HCT116 (cell line): ENCODE results near the gene OVOL2. TPM values are rescaled to one million over a fixed set of nuclear protein-coding genes. Genes with fewer than 3 reads are reported as not detected.

ENCODE experiments used
- ATAC-seq: fragments of 200-7000 bp; cut with Tn5 transposase; 2 replicates; pipeline ENCODE4 v1.9.1; 2020; ENCODE audit warnings: mild to moderate bottlenecking, moderate library complexity
- BruUV-seq: library from RNA; stranded (reverse); fragments of 400-500 nt; replicated peaks from 2 replicates; lab custom pipeline; 2021; lab: Mats Ljungman, UMichigan
- CTCF ChIA-PET: fragments of 300-600 bp; sonication (Branson Sonifier 250); formaldehyde crosslinking; loops from one replicate; lab custom pipeline; 2021; ENCODE audit warnings: antibody characterized with exemption; lab: Charles Lee
- POLR2A ChIA-PET: fragments of 300-600, 350-600 bp; sonication (Branson Sonifier 250); formaldehyde crosslinking; loops from one replicate; lab custom pipeline; 2021; ENCODE audit warnings: antibody characterized with exemption; lab: Charles Lee
- RAD21 ChIA-PET, 2 experiments: fragments of 300-600 bp; sonication (Branson Sonifier 250); formaldehyde crosslinking; loops; one replicate each; lab custom pipeline; 2023; ENCODE audit warnings: low total read pairs in 2 of 2; ENCODE audit not compliant: uncharacterized antibody in 2 of 2, unreplicated experiment in 2 of 2, low non-redundant PET in 1 of 2; lab: Charles Lee
- DNase-seq: peaks from one replicate; pipeline ENCODE4 v3.0.0-alpha.2; 2010; ENCODE audit warnings: low read depth, low spot score
- H2AFZ ChIP-seq: fragments of 200-600 bp; shearing (Covaris generic), sonication (generic); 2 replicates; pipeline ENCODE4 v1.6.1; 2017; ENCODE audit warnings: low read depth, mixed run types, mixed read lengths, antibody characterized with exemption, low read length; ENCODE audit not compliant: poor library complexity, severe bottlenecking
- H3K27ac ChIP-seq: 2 replicates; pipeline ENCODE4 v1.5.1; 2012; ENCODE audit warnings: low read depth, low read length
- H3K27me3 ChIP-seq: fragments of 200-600 bp; sonication (generic); 2 replicates; pipeline ENCODE4 v1.6.1; 2016; ENCODE audit warnings: mixed run types, low read length, mixed read lengths; ENCODE audit not compliant: insufficient read depth
- H3K36me3 ChIP-seq, 2 experiments: fragments of 200-500 bp in 1 of 2; fragments of 200-600 bp in 1 of 2; sonication (Bioruptor generic) in 1 of 2; sonication (generic) in 1 of 2; 2 replicates each; pipeline versions ENCODE4 v1.5.1 to v1.6.1; 2014 to 2016; ENCODE audit warnings: low read length in 2 of 2, inconsistent platforms in 1 of 2, mixed read lengths in 1 of 2, mixed run types in 1 of 2; ENCODE audit not compliant: insufficient read depth in 2 of 2, control insufficient read depth in 1 of 2
- H3K4me1 ChIP-seq, 2 experiments: fragments of 200-600 bp in 1 of 2; sonication (generic) in 1 of 2; 2 replicates each; pipeline versions ENCODE4 v1.5.1 to v1.6.1; 2012 to 2017; ENCODE audit warnings: low read length in 2 of 2, inconsistent platforms in 1 of 2, mild to moderate bottlenecking in 1 of 2, mixed read lengths in 1 of 2, mixed run types in 1 of 2, moderate library complexity in 1 of 2; ENCODE audit not compliant: insufficient read depth in 2 of 2, control insufficient read depth in 1 of 2
- H3K4me2 ChIP-seq: fragments of 200-600 bp; sonication (generic); 2 replicates; pipeline ENCODE4 v1.6.1; 2017; ENCODE audit warnings: mixed run types, low read length, mixed read lengths
- H3K4me3 ChIP-seq, 2 experiments: fragments of 200-600 bp in 1 of 2; sonication (generic) in 1 of 2; replicated peaks in 1 of 2; 2 replicates each; pipeline ENCODE4 v1.5.1; 2011 to 2016; ENCODE audit warnings: low read length in 2 of 2, control low read depth in 1 of 2, low read depth in 1 of 2, mild to moderate bottlenecking in 1 of 2, mixed read lengths in 1 of 2, mixed run types in 1 of 2
- H3K79me2 ChIP-seq: fragments of 200-600 bp; sonication (generic); 2 replicates; pipeline ENCODE4 v1.6.1; 2017; ENCODE audit warnings: mild to moderate bottlenecking, mixed run types, low read length, moderate library complexity, mixed read lengths; ENCODE audit not compliant: insufficient read depth
- H3K9ac ChIP-seq: fragments of 200-600 bp; sonication (generic); 2 replicates; pipeline ENCODE4 v1.6.1; 2016; ENCODE audit warnings: low read length, mixed read lengths
- H3K9me2 ChIP-seq: fragments of 200-600 bp; sonication (generic), shearing (Covaris generic); 2 replicates; pipeline ENCODE4 v1.6.1; 2017; ENCODE audit warnings: mixed run types, mild to moderate bottlenecking, moderate library complexity; ENCODE audit not compliant: insufficient read depth
- H3K9me3 ChIP-seq, 2 experiments: fragments of 200-500 bp in 1 of 2; fragments of 200-600 bp in 1 of 2; sonication (Bioruptor generic) in 1 of 2; sonication (generic) in 1 of 2; 2 replicates each; pipeline ENCODE4 v1.6.1; 2014 to 2017; ENCODE audit warnings: low read length in 2 of 2, mixed read lengths in 2 of 2, inconsistent platforms in 1 of 2, low read depth in 1 of 2, mild to moderate bottlenecking in 1 of 2, mixed run types in 1 of 2, moderate library complexity in 1 of 2; ENCODE audit not compliant: control insufficient read depth in 1 of 2, insufficient read depth in 1 of 2
- H4K20me1 ChIP-seq: fragments of 200-600 bp; sonication (generic), shearing (Covaris generic); 2 replicates; pipeline ENCODE4 v1.6.1; 2017; ENCODE audit warnings: mixed run types, mild to moderate bottlenecking, moderate library complexity; ENCODE audit not compliant: insufficient read depth
- CBX3 ChIP-seq: IDR thresholded peaks from 2 replicates; pipeline ENCODE4 v1.6.1; 2012; ENCODE audit warnings: low read depth
- EGR1 ChIP-seq: IDR thresholded peaks from 2 replicates; pipeline ENCODE4 v1.6.1; 2012; ENCODE audit warnings: low read depth
- ELF1 ChIP-seq: IDR thresholded peaks from 2 replicates; pipeline ENCODE4 v1.6.1; 2012; ENCODE audit warnings: low read depth, borderline replicate concordance
- EZH2 ChIP-seq: fragments of 200-600 bp; sonication (generic); IDR thresholded peaks from 2 replicates; pipeline ENCODE4 v1.6.1; 2017; ENCODE audit warnings: antibody characterized with exemption, mixed run types
- EZH2phosphoT487 ChIP-seq: fragments of 200-600 bp; IDR thresholded peaks from 2 replicates; pipeline ENCODE4 v1.6.1; 2018; ENCODE audit warnings: antibody characterized with exemption, borderline replicate concordance
- FOSL1 ChIP-seq: IDR thresholded peaks from 2 replicates; pipeline ENCODE4 v1.6.1; 2012; ENCODE audit warnings: low read depth
- JUND ChIP-seq: IDR thresholded peaks from 2 replicates; pipeline ENCODE4 v1.6.1; 2012
- POLR2A ChIP-seq: IDR thresholded peaks from 2 replicates; pipeline ENCODE4 v1.7.0; 2011; ENCODE audit warnings: borderline replicate concordance; ENCODE audit not compliant: insufficient read depth, insufficient read length; ENCODE audit errors: extremely low read depth
- POLR2AphosphoS5 ChIP-seq: IDR thresholded peaks from 2 replicates; pipeline ENCODE4 v1.6.1; 2011; ENCODE audit warnings: mild to moderate bottlenecking, low read depth, low read length, moderate library complexity
- RAD21 ChIP-seq: IDR thresholded peaks from 2 replicates; pipeline ENCODE4 v1.6.1; 2012; ENCODE audit warnings: low read depth, mild to moderate bottlenecking
- SIN3A ChIP-seq: IDR thresholded peaks from 2 replicates; pipeline ENCODE4 v1.6.1; 2012; ENCODE audit warnings: low read depth
- SP1 ChIP-seq: IDR thresholded peaks from 2 replicates; pipeline ENCODE4 v1.6.1; 2012; ENCODE audit warnings: low read depth
- YY1 ChIP-seq: IDR thresholded peaks from 2 replicates; pipeline ENCODE4 v1.6.1; 2011; ENCODE audit warnings: low read length, low read depth, moderate library complexity, mild to moderate bottlenecking; ENCODE audit not compliant: insufficient replicate concordance; ENCODE audit errors: extremely low read depth
- ZNF274 ChIP-seq: fragments of 200-500 bp; sonication (Bioruptor generic); IDR thresholded peaks from 2 replicates; pipeline ENCODE4 v1.6.1; 2014; ENCODE audit warnings: mild to moderate bottlenecking, low read depth, low read length, inconsistent platforms
- intact Hi-C: fragments of 100-400 bp; cut with micrococcal nuclease; formaldehyde crosslinking; loops from 2 replicates; pipeline ENCODE4 v1.10.0; 2022
- total RNA-seq: library from RNA; stranded (reverse); gene quantifications from one replicate; pipeline ENCODE4 v1.2.1, GENCODE V29; 2021; ENCODE audit not compliant: unreplicated experiment
- TF ChIP-seq, protein P1 (sequence below): IDR thresholded peaks from 2 replicates; pipeline ENCODE4 v1.6.1; 2011; ENCODE audit warnings: mild to moderate bottlenecking, low read length, moderate library complexity; ENCODE audit not compliant: insufficient replicate concordance; ENCODE audit errors: extremely low read depth
- TF ChIP-seq, protein P2 (sequence below): IDR thresholded peaks from 2 replicates; pipeline ENCODE4 v1.6.1; 2012
- TF ChIP-seq, protein P3 (sequence below): IDR thresholded peaks from 2 replicates; pipeline ENCODE4 v1.6.1; 2012; ENCODE audit warnings: low read depth

Gene OVOL2
- total RNA-seq, 1 experiment from 2014 or later, result 0.86 TPM

DNA sequence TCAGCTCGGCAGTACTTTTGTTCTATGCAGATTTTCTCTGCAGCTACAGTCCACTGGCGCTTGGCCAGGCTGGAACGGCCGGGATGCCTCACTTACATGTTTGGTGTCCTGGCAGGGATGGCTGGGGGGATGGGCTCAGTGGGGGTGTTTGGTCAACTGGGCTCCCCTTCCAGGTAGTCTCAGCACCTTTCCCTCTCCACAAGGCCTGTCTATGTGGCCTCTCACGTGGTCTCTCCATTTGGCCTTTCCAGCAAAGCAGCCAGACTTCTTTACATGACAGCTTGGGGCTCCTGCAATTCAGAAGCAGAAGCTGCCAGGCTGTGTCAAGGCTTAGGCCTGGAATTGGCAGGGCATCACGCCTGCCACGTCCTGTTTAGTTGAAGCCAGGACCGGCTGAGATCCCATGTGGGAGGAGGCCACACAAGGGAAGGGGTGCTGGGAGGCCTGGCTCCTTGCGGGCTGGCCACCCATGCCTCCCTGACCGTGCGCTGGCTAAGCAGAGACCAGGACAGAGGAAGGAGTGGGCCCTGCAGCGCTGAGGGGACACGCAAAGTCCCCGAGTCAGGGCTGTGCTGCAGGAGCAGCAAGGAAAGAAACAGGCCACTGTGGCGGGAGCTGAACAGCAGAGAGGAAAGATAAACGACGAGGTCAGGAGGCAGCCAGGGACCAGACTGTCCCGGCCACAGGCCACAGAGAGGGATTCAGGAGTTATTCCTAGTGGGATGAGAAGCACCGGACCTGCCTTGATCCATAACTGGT, 50.0 kb downstream of the OVOL2 start:
- H3K36me3 ChIP-seq, result no peaks in the 10 kb centered on the region
- H3K27me3 ChIP-seq, result no peaks in the 10 kb centered on the region
- no peak overlapping the region for H3K9ac ChIP-seq
- BruUV-seq, result no TSS peak
- DNase-seq (no peak), ATAC-seq (no peak)
- H3K4me1 ChIP-seq, result no peaks in the 10 kb centered on the region
- ChIA-PET RAD21 (no interaction called here), POLR2A (no interaction called here)
- H3K4me2 ChIP-seq, result no peak overlapping the region
- TF ChIP-seq ZNF274, result no peak
- TF ChIP-seq, protein P1, sequence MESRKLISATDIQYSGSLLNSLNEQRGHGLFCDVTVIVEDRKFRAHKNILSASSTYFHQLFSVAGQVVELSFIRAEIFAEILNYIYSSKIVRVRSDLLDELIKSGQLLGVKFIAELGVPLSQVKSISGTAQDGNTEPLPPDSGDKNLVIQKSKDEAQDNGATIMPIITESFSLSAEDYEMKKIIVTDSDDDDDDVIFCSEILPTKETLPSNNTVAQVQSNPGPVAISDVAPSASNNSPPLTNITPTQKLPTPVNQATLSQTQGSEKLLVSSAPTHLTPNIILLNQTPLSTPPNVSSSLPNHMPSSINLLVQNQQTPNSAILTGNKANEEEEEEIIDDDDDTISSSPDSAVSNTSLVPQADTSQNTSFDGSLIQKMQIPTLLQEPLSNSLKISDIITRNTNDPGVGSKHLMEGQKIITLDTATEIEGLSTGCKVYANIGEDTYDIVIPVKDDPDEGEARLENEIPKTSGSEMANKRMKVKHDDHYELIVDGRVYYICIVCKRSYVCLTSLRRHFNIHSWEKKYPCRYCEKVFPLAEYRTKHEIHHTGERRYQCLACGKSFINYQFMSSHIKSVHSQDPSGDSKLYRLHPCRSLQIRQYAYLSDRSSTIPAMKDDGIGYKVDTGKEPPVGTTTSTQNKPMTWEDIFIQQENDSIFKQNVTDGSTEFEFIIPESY, result no peak
- no peak for TF ChIP-seq FOSL1
- no peak for TF ChIP-seq SP1
- TF ChIP-seq, all 23 proteins: peak for 0
- H3K27ac ChIP-seq, result no peak overlapping the region
- intact Hi-C loops, result no loop called here
- no peak overlapping the region for H3K4me3 ChIP-seq
- CTCF ChIA-PET, result no interaction called here
- no peaks in the 10 kb centered on the region for H3K9me2 ChIP-seq
- H2AFZ ChIP-seq, result no peak overlapping the region
- no peaks in the 10 kb centered on the region for H4K20me1 ChIP-seq
- H3K9me3 ChIP-seq, result no peaks in the 10 kb centered on the region
- no peaks in the 10 kb centered on the region for H3K79me2 ChIP-seq

DNA sequence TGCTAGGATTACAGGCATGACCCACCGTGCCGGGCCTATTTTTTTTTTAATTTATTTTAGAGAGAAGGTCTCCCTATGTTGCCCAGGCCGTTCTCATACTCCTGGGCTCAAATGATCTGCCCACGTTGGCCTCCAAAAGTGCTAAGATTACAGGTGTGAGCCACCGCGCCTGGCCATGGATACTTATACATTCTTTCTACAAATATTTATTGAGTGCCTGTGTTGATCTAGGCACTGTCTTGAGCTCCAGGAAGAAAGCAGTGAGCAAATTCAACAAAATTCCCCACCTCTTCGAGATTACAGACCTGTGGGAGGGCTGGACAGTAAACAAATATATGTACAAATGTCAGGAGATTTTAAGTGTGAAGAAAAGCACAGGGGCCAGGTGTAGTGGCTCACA, 51.0 kb downstream of the OVOL2 start:
- no TSS peak for BruUV-seq
- ATAC-seq (no peak), DNase-seq (no peak)
- Histone ChIP-seq H3K27me3 (no peaks in the 10 kb centered on the region), H3K9ac (no peak overlapping the region), H3K27ac (no peak overlapping the region), H3K9me3 (no peaks in the 10 kb centered on the region), H3K79me2 (no peaks in the 10 kb centered on the region), H3K4me1 (no peaks in the 10 kb centered on the region), H4K20me1 (no peaks in the 10 kb centered on the region), H3K4me2 (no peak overlapping the region), H3K4me3 (no peak overlapping the region), H3K9me2 (no peaks in the 10 kb centered on the region), H3K36me3 (no peaks in the 10 kb centered on the region), H2AFZ (no peak overlapping the region)
- POLR2A ChIA-PET, result no interaction called here
- intact Hi-C loops, result no loop called here
- RAD21 ChIA-PET, result no interaction called here
- CTCF ChIA-PET, result no interaction called here
- TF ChIP-seq, protein P2, sequence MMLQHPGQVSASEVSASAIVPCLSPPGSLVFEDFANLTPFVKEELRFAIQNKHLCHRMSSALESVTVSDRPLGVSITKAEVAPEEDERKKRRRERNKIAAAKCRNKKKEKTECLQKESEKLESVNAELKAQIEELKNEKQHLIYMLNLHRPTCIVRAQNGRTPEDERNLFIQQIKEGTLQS, result no peak
- no peak for TF ChIP-seq EGR1
- no peak for TF ChIP-seq ELF1
- TF ChIP-seq, protein P3, sequence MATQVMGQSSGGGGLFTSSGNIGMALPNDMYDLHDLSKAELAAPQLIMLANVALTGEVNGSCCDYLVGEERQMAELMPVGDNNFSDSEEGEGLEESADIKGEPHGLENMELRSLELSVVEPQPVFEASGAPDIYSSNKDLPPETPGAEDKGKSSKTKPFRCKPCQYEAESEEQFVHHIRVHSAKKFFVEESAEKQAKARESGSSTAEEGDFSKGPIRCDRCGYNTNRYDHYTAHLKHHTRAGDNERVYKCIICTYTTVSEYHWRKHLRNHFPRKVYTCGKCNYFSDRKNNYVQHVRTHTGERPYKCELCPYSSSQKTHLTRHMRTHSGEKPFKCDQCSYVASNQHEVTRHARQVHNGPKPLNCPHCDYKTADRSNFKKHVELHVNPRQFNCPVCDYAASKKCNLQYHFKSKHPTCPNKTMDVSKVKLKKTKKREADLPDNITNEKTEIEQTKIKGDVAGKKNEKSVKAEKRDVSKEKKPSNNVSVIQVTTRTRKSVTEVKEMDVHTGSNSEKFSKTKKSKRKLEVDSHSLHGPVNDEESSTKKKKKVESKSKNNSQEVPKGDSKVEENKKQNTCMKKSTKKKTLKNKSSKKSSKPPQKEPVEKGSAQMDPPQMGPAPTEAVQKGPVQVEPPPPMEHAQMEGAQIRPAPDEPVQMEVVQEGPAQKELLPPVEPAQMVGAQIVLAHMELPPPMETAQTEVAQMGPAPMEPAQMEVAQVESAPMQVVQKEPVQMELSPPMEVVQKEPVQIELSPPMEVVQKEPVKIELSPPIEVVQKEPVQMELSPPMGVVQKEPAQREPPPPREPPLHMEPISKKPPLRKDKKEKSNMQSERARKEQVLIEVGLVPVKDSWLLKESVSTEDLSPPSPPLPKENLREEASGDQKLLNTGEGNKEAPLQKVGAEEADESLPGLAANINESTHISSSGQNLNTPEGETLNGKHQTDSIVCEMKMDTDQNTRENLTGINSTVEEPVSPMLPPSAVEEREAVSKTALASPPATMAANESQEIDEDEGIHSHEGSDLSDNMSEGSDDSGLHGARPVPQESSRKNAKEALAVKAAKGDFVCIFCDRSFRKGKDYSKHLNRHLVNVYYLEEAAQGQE, result no peak
- no peak for TF ChIP-seq JUND
- no peak for TF ChIP-seq EZH2phosphoT487
- TF ChIP-seq SP1, result no peak
- no peak for TF ChIP-seq SIN3A
- no peak for TF ChIP-seq POLR2AphosphoS5
- no peak for TF ChIP-seq POLR2A
- TF ChIP-seq EZH2, result no peak
- TF ChIP-seq CBX3, result no peak
- TF ChIP-seq YY1, result no peak
- no peak for TF ChIP-seq RAD21
